Common myeloid progenitor, CD34-positive (primary cell): ENCODE results near the gene MCF2L.
"Not testable (repeated sequence)": the region's sequence is repeated elsewhere in the genome, so short reads cannot be mapped to it uniquely, and the experiment has no call there.

Source experiments
- CTCF ChIA-PET: fragments of 350-600 bp; sonication (Branson Sonifier 250); formaldehyde crosslinking; loops from one replicate; lab custom pipeline; 2021; ENCODE audit warnings: antibody characterized with exemption; lab: Charles Lee
- POLR2A ChIA-PET: fragments of 350-600 bp; sonication (Branson Sonifier 250); formaldehyde crosslinking; loops from one replicate; lab custom pipeline; 2021; ENCODE audit warnings: antibody characterized with exemption; lab: Charles Lee
- DNase-seq, 3 donors: peaks; one replicate each; pipeline versions ENCODE4 v3.0.0 to v3.0.0-alpha.2; 2013
- H3K27ac ChIP-seq, 2 experiments: 1 replicate in 1 of 2; 2 replicates in 1 of 2; pipeline ENCODE4 v1.7.0; 2013; ENCODE audit warnings: inconsistent platforms in 2 of 2, low read length in 2 of 2, mild to moderate bottlenecking in 2 of 2, low read depth in 1 of 2, moderate library complexity in 1 of 2; ENCODE audit not compliant: severe bottlenecking in 2 of 2, insufficient read depth in 1 of 2, poor library complexity in 1 of 2
- H3K27me3 ChIP-seq, 5 experiments: replicated peaks in 2 of 5; 1 replicate in 3 of 5; 2 replicates in 2 of 5; pipeline versions ENCODE4 v1.6.1 to v1.7.0; 2013; ENCODE audit warnings: low read length in 4 of 5, mild to moderate bottlenecking in 2 of 5, moderate library complexity in 2 of 5, inconsistent platforms in 1 of 5; ENCODE audit not compliant: insufficient read depth in 5 of 5, control insufficient read depth in 4 of 5
- H3K36me3 ChIP-seq, 4 experiments: 1 replicate in 2 of 4; 2 replicates in 2 of 4; pipeline versions ENCODE4 v1.6.1 to v1.7.0; 2013; ENCODE audit warnings: low read length in 3 of 4, control low read depth in 1 of 4, mild to moderate bottlenecking in 1 of 4; ENCODE audit not compliant: control insufficient read depth in 4 of 4, insufficient read depth in 4 of 4
- H3K4me1 ChIP-seq, 4 experiments: 1 replicate in 3 of 4; 2 replicates in 1 of 4; pipeline versions ENCODE4 v1.6.1 to v1.7.1; 2013; ENCODE audit warnings: low read length in 3 of 4, mild to moderate bottlenecking in 3 of 4, control low read depth in 1 of 4, inconsistent platforms in 1 of 4, moderate library complexity in 1 of 4; ENCODE audit not compliant: control insufficient read depth in 4 of 4, insufficient read depth in 4 of 4; ENCODE audit errors: control extremely low read depth in 1 of 4
- H3K4me3 ChIP-seq, 7 experiments: 1 replicate in 4 of 7; 2 replicates in 3 of 7; pipeline versions ENCODE4 v1.5.1 to v1.7.0; 2013; ENCODE audit warnings: mild to moderate bottlenecking in 7 of 7, low read length in 6 of 7, moderate library complexity in 6 of 7, inconsistent platforms in 2 of 7, low read depth in 2 of 7, control low read depth in 1 of 7; ENCODE audit not compliant: insufficient read depth in 4 of 7, control insufficient read depth in 1 of 7; ENCODE audit errors: extremely low read depth in 1 of 7
- H3K9me3 ChIP-seq, 5 experiments: 1 replicate in 4 of 5; 2 replicates in 1 of 5; pipeline versions ENCODE4 v1.6.1 to v1.7.1; 2013; ENCODE audit warnings: low read length in 4 of 5, mild to moderate bottlenecking in 2 of 5, inconsistent platforms in 1 of 5, low read depth in 1 of 5, moderate library complexity in 1 of 5; ENCODE audit not compliant: control insufficient read depth in 4 of 5, insufficient read depth in 2 of 5; ENCODE audit errors: control extremely low read depth in 1 of 5
- whole genome bisulfite sequencing: methylation state at CpG from one replicate; pipeline ENCODE4 v1.1.5; 2013; ENCODE audit not compliant: insufficient coverage; 5-methylcytosine and 5-hydroxymethylcytosine counted together

Gene MCF2L

GRCh38 chr13:113108521-113108920 is 139.5 kb downstream of the MCF2L start:
- 100% methylated on average over 7 of the region's 27 CpGs for WGBS
- CTCF ChIA-PET, H3K27ac ChIP-seq, POLR2A ChIA-PET, H3K4me3 ChIP-seq, H3K36me3 ChIP-seq, DNase-seq: not testable (repeated sequence)
- peaks cover 0 to 11% (median 6%) of the 10 kb centered on the region in 5 experiments for H3K9me3 ChIP-seq
- H3K27me3 ChIP-seq: peaks cover 0 to 53% (median 14%) of the 10 kb centered on the region in 5 experiments
- peaks cover 0 to 20% (median 19%) of the 10 kb centered on the region in 4 experiments for H3K4me1 ChIP-seq

DNA sequence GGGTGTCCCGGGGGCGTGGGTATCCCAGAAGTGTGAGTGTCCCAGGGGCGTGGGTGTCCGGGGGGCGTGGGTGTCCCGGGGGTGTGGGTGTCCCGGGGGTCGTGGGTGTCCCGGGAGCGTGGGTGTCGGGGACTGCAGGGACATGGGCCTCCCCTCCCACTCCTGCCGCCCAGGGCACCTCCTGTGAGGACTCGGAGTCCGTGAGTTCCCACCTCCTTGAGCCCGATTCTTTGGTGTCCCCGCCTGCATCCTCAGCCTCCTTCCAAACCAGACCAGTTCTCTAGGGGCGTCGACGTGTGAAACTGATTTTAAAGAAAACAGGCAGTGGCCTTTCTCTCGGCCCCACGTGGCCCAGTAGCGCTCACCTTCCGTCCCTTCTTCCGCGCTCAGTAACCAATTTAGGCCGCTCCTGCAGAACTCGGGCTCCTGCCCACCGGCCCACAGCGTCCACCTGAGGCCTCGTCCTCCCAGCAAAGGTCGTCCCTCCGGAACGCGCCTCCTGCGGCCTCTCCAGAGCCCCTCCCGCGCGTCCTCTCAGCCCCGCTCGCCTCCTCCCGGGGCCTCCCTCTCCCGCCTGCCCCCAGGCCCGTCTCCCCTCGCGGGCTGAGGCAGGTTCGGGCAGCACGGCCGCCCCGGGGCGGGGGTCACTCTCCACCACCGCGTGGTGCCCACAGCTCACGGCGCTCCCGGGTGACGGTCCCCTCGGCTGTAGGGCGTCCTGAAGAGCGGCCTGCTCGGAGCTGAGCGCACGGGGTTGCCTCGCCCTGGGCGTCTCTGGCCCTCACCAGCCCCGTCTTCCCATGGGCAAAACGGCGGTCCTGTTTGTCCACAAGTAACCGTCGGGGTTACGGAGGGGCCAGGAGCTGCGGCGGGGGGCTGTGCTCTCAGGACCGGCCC is 140.4 kb downstream of the MCF2L start:
- CTCF ChIA-PET: no interaction called here
- POLR2A ChIA-PET: no interaction called here
- peak in 1 of 3 donors; percentile 8 for DNase-seq
- Histone ChIP-seq H3K9me3 (peaks cover 0 to 11% (median 6%) of the 10 kb centered on the region in 5 experiments), H3K4me3 (peak overlapping the region in 2 of 7 experiments; percentile 60 to 70), H3K27me3 (peaks cover 0 to 45% (median 14%) of the 10 kb centered on the region in 5 experiments), H3K4me1 (peaks cover 0 to 24% (median 22%) of the 10 kb centered on the region in 4 experiments), H3K36me3 (no peaks in the 10 kb centered on the region), H3K27ac (no peak overlapping the region)
- WGBS: 35% methylated on average over 71 of the region's 73 CpGs

- peaks cover 0 to 24% (median 22%) of the 10 kb centered on the region in 4 experiments for H3K4me1 ChIP-seq
- no peaks in the 10 kb centered on the region for H3K36me3 ChIP-seq
- WGBS: 1% methylated on average over 60 of the region's 99 CpGs
- H3K27me3 ChIP-seq: peaks cover 0 to 39% (median 14%) of the 10 kb centered on the region in 5 experiments
- peak overlapping the region; percentile 3 to 73 (median 51) for H3K4me3 ChIP-seq
- DNase-seq: peak in 2 of 3 donors; percentile 44 to 55
- ChIA-PET CTCF (no interaction called here), POLR2A (no interaction called here)
- peaks cover 0 to 11% (median 6%) of the 10 kb centered on the region in 5 experiments for H3K9me3 ChIP-seq
- no peak overlapping the region for H3K27ac ChIP-seq
Measured at GRCh38 chr13:113110048-113110851, 141.2 kb downstream of the MCF2L start.

GRCh38 chr13:113110852-113111315 is 141.9 kb downstream of the MCF2L start:
- Histone ChIP-seq H3K36me3 (no peaks in the 10 kb centered on the region), H3K4me3 (peak overlapping the region in 6 of 7 experiments; percentile 42 to 73 (median 56)), H3K27me3 (peaks cover 0 to 32% (median 11%) of the 10 kb centered on the region in 5 experiments), H3K9me3 (peaks cover 0 to 11% (median 6%) of the 10 kb centered on the region in 5 experiments), H3K27ac (no peak overlapping the region), H3K4me1 (peaks cover 0 to 24% (median 22%) of the 10 kb centered on the region in 4 experiments)
- ChIA-PET POLR2A (no interaction called here), CTCF (no interaction called here)
- peak in 2 of 3 donors; percentile 17 to 42 for DNase-seq
- 16% methylated on average over 45 of the region's 49 CpGs for WGBS

GRCh38 chr13:113111821-113112220 is 142.8 kb downstream of the MCF2L start:
- H3K27ac ChIP-seq, H3K36me3 ChIP-seq, DNase-seq, POLR2A ChIA-PET, CTCF ChIA-PET, H3K4me3 ChIP-seq: not testable (repeated sequence)
- Histone ChIP-seq H3K27me3 (peaks cover 0 to 30% (median 10%) of the 10 kb centered on the region in 5 experiments), H3K4me1 (peaks cover 0 to 24% (median 22%) of the 10 kb centered on the region in 4 experiments), H3K9me3 (peaks cover 0 to 11% (median 6%) of the 10 kb centered on the region in 5 experiments)
- WGBS: 90% methylated on average over 5 of the region's 5 CpGs

- H3K36me3 ChIP-seq, CTCF ChIA-PET, DNase-seq, H3K4me3 ChIP-seq, POLR2A ChIA-PET, H3K27ac ChIP-seq: not testable (repeated sequence)
- H3K4me1 ChIP-seq: peaks cover 0 to 24% (median 22%) of the 10 kb centered on the region in 4 experiments
- peaks cover 0 to 30% (median 10%) of the 10 kb centered on the region in 5 experiments for H3K27me3 ChIP-seq
- WGBS: 100% methylated on average over 1 of the region's 1 CpG
- peaks cover 0 to 11% (median 6%) of the 10 kb centered on the region in 5 experiments for H3K9me3 ChIP-seq
Measured at GRCh38 chr13:113112475-113112874, 143.5 kb downstream of the MCF2L start.
